Measurements from ENCODE around the gene NACC2. TPM values are rescaled to one million over a fixed set of nuclear protein-coding genes. Genes with fewer than 3 reads are reported as not detected.

The NACC2 gene
- total RNA-seq, 1 experiment from 2014 or later: not detected

GRCh38 chr9:136093995-136094881 lies 851 bp downstream of the NACC2 start:
- Histone ChIP-seq H4K20me1 (ENCODE audit: insufficient read depth, low read depth, low read length) (no peaks in the 10 kb centered on the region; the same call in 1 of the 2 replicates), H3K9ac (ENCODE audit: low read length) (no peak overlapping the region), H3K36me3 (ENCODE audit: insufficient read depth, low read length) (no peaks in the 10 kb centered on the region), H3K4me1 (ENCODE audit: low read length) (peaks cover 8% of the 10 kb centered on the region), H3K27ac (ENCODE audit: low read length) (no peak overlapping the region), H3K79me2 (ENCODE audit: low read length) (no peaks in the 10 kb centered on the region), H3K9me3 (ENCODE audit: low read length) (no peaks in the 10 kb centered on the region), H3K4me2 (ENCODE audit: low read depth, low read length, poor library complexity, severe bottlenecking) (no peak overlapping the region), H3K9me2 (replicated peaks; ENCODE audit: insufficient read depth, low read length) (no peaks in the 10 kb centered on the region), H2AFZ (ENCODE audit: low read length) (no peak overlapping the region), H3K27me3 (ENCODE audit: low read length) (no peaks in the 10 kb centered on the region), H3K4me3 (ENCODE audit: low read length) (no peak overlapping the region)
- DNase-seq: no peak

DNA sequence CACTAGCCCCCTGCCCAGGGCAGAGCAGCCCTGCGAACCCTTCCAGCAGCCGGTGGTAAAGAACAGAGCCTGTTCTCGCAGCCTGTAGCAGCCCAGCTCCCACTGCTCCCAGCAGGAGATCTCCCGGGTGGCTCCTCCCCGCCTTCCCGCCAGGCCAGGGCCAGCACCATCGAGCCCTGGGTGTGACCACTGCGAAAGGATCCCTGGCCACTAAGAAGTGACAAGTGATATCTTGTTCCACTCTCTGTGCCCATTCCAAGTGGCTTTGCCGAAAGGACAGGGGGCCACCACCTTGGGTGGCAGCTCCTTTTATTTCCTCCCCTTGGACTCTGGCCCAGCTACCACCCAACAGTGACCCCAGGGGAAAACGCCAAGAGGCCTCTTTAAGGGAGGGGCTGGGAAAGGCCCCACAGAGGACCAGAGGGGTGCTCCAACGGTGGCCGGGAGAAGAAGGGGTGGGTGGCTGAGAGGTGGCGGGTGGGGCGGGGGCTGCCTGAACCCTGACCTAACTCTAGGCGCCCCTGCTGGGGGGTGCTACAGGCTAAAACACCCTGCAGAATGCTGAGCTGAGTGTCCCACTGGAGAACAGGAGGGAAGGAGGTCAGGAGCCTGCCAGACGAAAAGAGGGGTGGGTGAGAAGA lies 1.6 kb downstream of the NACC2 start:
- Histone ChIP-seq H3K4me3 (ENCODE audit: low read length) (no peak overlapping the region), H3K9ac (ENCODE audit: low read length) (no peak overlapping the region), H3K9me3 (ENCODE audit: low read length) (no peaks in the 10 kb centered on the region), H3K27me3 (ENCODE audit: low read length) (no peaks in the 10 kb centered on the region), H3K4me1 (ENCODE audit: low read length) (peaks cover 15% of the 10 kb centered on the region), H3K4me2 (ENCODE audit: low read depth, low read length, poor library complexity, severe bottlenecking) (no peak overlapping the region), H3K9me2 (replicated peaks; ENCODE audit: insufficient read depth, low read length) (no peaks in the 10 kb centered on the region), H2AFZ (ENCODE audit: low read length) (no peak overlapping the region), H3K79me2 (ENCODE audit: low read length) (no peaks in the 10 kb centered on the region), H4K20me1 (ENCODE audit: insufficient read depth, low read depth, low read length) (no peaks in the 10 kb centered on the region; the same call in 1 of the 2 replicates), H3K27ac (ENCODE audit: low read length) (no peak overlapping the region), H3K36me3 (ENCODE audit: insufficient read depth, low read length) (no peaks in the 10 kb centered on the region)
- no peak for DNase-seq

DNA sequence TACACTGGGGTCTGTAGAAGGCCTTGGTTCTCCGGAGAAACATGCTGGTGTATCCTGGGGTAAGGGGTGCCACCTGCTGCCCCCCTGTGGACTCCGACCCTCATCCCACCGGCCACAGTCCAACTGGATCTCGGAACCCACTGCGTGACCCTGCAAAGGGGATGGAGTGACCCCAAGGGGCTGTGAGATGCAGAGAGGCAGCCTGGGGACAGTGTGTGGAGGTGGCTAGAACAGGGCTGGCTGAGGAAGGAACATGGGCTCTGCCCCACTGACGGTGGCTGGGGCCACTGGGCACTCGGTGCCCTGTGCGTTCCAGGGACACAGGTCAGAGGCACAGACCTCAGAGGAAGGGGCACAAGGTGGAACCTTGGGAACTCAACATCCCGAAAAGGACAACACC lies 2.3 kb downstream of the NACC2 start:
- Histone ChIP-seq H3K4me2 (ENCODE audit: low read depth, low read length, poor library complexity, severe bottlenecking) (no peak overlapping the region), H3K4me1 (ENCODE audit: low read length) (peaks cover 17% of the 10 kb centered on the region), H3K79me2 (ENCODE audit: low read length) (no peaks in the 10 kb centered on the region), H3K27me3 (ENCODE audit: low read length) (no peaks in the 10 kb centered on the region), H3K9ac (ENCODE audit: low read length) (no peak overlapping the region), H2AFZ (ENCODE audit: low read length) (no peak overlapping the region), H3K9me3 (ENCODE audit: low read length) (no peaks in the 10 kb centered on the region), H3K36me3 (ENCODE audit: insufficient read depth, low read length) (no peaks in the 10 kb centered on the region), H3K27ac (ENCODE audit: low read length) (no peak overlapping the region), H4K20me1 (ENCODE audit: insufficient read depth, low read depth, low read length) (no peaks in the 10 kb centered on the region; the same call in 1 of the 2 replicates), H3K9me2 (replicated peaks; ENCODE audit: insufficient read depth, low read length) (no peaks in the 10 kb centered on the region), H3K4me3 (ENCODE audit: low read length) (no peak overlapping the region)
- DNase-seq: no peak

GRCh38 chr9:136092353-136092650 lies 2.8 kb downstream of the NACC2 start:
- Histone ChIP-seq H3K9me3 (ENCODE audit: low read length) (no peaks in the 10 kb centered on the region), H3K9me2 (replicated peaks; ENCODE audit: insufficient read depth, low read length) (no peaks in the 10 kb centered on the region), H3K36me3 (ENCODE audit: insufficient read depth, low read length) (no peaks in the 10 kb centered on the region), H3K4me1 (ENCODE audit: low read length) (peaks cover 17% of the 10 kb centered on the region), H4K20me1 (ENCODE audit: insufficient read depth, low read depth, low read length) (no peaks in the 10 kb centered on the region; the same call in 1 of the 2 replicates), H3K4me2 (ENCODE audit: low read depth, low read length, poor library complexity, severe bottlenecking) (no peak overlapping the region), H3K27ac (ENCODE audit: low read length) (no peak overlapping the region), H3K79me2 (ENCODE audit: low read length) (no peaks in the 10 kb centered on the region), H2AFZ (ENCODE audit: low read length) (no peak overlapping the region), H3K9ac (ENCODE audit: low read length) (no peak overlapping the region), H3K4me3 (ENCODE audit: low read length) (no peak overlapping the region), H3K27me3 (ENCODE audit: low read length) (no peaks in the 10 kb centered on the region)
- no peak for DNase-seq

DNA sequence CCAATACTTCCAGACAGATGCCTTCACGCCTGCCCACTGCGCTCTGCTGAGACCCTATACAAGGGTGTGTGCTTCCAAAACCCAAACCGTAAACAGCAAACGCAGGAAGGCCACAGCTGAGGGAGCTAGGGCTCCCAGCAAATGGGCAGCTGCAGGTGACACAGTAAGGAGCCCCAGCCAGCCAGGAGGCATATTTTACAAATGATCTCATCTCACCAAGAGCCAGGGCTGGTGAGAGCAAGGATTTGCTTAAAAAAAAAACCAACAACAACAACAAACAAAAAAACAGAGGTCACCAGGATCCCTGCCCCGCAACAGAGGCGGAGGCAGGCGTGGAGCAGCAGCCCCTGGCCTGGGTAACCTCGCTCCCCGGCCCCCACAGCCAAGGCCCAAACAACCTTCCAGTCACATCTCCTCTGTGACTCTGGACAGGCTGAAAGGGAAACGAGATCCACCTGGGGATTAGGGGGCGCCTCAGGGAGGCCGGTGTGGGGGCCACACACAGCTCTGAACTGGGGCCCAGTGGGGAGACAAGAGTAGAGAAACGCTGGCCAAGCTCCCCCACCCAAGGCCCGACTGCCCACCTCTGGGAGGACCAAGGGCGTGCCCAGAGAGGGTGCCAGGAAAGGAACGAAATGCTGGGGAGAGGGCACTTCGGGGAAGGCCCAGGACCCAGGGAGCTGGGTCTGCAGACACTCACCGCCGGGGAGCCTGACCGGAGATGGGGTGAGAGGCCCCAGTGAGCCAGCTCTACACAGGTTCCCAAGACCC lies 3.3 kb downstream of the NACC2 start:
- Histone ChIP-seq H3K4me2 (ENCODE audit: low read depth, low read length, poor library complexity, severe bottlenecking) (no peak overlapping the region), H3K79me2 (ENCODE audit: low read length) (no peaks in the 10 kb centered on the region), H3K9me3 (ENCODE audit: low read length) (no peaks in the 10 kb centered on the region), H3K27ac (ENCODE audit: low read length) (no peak overlapping the region), H4K20me1 (ENCODE audit: insufficient read depth, low read depth, low read length) (no peaks in the 10 kb centered on the region; the same call in 1 of the 2 replicates), H3K4me1 (ENCODE audit: low read length) (peaks cover 17% of the 10 kb centered on the region), H2AFZ (ENCODE audit: low read length) (no peak overlapping the region), H3K9ac (ENCODE audit: low read length) (no peak overlapping the region), H3K4me3 (ENCODE audit: low read length) (no peak overlapping the region), H3K36me3 (ENCODE audit: insufficient read depth, low read length) (no peaks in the 10 kb centered on the region), H3K9me2 (replicated peaks; ENCODE audit: insufficient read depth, low read length) (no peaks in the 10 kb centered on the region), H3K27me3 (ENCODE audit: low read length) (no peaks in the 10 kb centered on the region)
- DNase-seq: no peak

- DNase-seq: no peak
- Histone ChIP-seq H3K27ac (ENCODE audit: low read length) (no peak overlapping the region), H3K9ac (ENCODE audit: low read length) (no peak overlapping the region), H2AFZ (ENCODE audit: low read length) (no peak overlapping the region), H3K9me2 (replicated peaks; ENCODE audit: insufficient read depth, low read length) (no peaks in the 10 kb centered on the region), H4K20me1 (ENCODE audit: insufficient read depth, low read depth, low read length) (no peaks in the 10 kb centered on the region; the same call in 1 of the 2 replicates), H3K4me1 (ENCODE audit: low read length) (peaks cover 17% of the 10 kb centered on the region), H3K27me3 (ENCODE audit: low read length) (no peaks in the 10 kb centered on the region), H3K4me3 (ENCODE audit: low read length) (no peak overlapping the region), H3K79me2 (ENCODE audit: low read length) (no peaks in the 10 kb centered on the region), H3K4me2 (ENCODE audit: low read depth, low read length, poor library complexity, severe bottlenecking) (no peak overlapping the region), H3K36me3 (ENCODE audit: insufficient read depth, low read length) (no peaks in the 10 kb centered on the region), H3K9me3 (ENCODE audit: low read length) (no peaks in the 10 kb centered on the region)
Observed at GRCh38 chr9:136090768-136091581, 4.1 kb downstream of the NACC2 start.

DNA sequence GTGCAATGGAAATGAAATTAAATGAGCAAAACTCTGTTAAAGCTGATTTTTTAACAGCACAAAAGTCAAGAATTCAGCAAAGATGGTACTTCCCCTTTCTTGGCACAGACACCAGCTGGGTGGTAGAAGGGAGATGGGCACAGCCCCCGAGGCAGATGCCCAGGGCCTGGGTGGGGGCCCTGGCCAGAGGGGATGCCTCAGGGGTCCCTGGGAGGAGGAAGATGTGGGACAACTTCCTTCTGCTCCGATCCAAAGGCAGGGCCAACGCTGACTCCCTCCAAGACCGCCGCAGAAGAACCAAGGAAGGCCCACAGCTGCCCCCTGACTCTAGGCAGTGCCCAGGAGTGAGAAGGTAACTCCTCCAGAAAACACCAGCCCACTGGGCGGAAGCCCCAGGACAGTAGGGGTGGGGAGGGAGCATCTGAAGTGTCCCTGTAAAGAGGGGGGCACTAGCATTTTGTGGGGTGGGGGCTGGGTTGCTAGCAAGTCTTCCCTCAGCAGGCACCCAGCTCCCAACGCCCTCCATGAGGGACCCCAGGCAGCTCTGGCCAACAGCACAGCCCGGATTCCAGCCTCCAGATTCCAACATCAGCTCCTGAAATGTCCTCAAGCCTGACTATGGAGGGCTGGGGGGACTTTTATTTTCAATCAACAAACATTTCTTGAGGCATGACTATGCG lies 4.9 kb downstream of the NACC2 start:
- Histone ChIP-seq H3K27me3 (ENCODE audit: low read length) (no peaks in the 10 kb centered on the region), H3K9ac (ENCODE audit: low read length) (no peak overlapping the region), H3K9me3 (ENCODE audit: low read length) (no peaks in the 10 kb centered on the region), H3K9me2 (replicated peaks; ENCODE audit: insufficient read depth, low read length) (no peaks in the 10 kb centered on the region), H4K20me1 (ENCODE audit: insufficient read depth, low read depth, low read length) (no peaks in the 10 kb centered on the region; the same call in 1 of the 2 replicates), H3K4me1 (ENCODE audit: low read length) (peaks cover 17% of the 10 kb centered on the region), H3K4me2 (ENCODE audit: low read depth, low read length, poor library complexity, severe bottlenecking) (no peak overlapping the region), H2AFZ (ENCODE audit: low read length) (no peak overlapping the region), H3K36me3 (ENCODE audit: insufficient read depth, low read length) (no peaks in the 10 kb centered on the region), H3K4me3 (ENCODE audit: low read length) (no peak overlapping the region), H3K79me2 (ENCODE audit: low read length) (no peaks in the 10 kb centered on the region), H3K27ac (ENCODE audit: low read length) (no peak overlapping the region)
- DNase-seq: no peak

All from Karpas-422 (cell line).